Keratinocyte (primary cell): ENCODE measurements around the gene NXPH4. TPM values are rescaled to one million over a fixed set of nuclear protein-coding genes. Genes with fewer than 3 reads are reported as not detected.

Experiments used
- DNase-seq: peaks from one replicate; pipeline ENCODE4 v3.0.0-alpha.2; 2011; ENCODE audit warnings: low read depth, missing footprints, low spot score
- FAIRE-seq: peaks from 2 replicates; lab custom pipeline; 2011; peaks lifted over from hg19 to GRCh38; lab: Jason Lieb, UNC
- H2AFZ ChIP-seq: 2 replicates; pipeline ENCODE4 v1.6.0; 2012; ENCODE audit warnings: low read length, control low read depth, inconsistent platforms; ENCODE audit not compliant: control insufficient read depth
- H3K27ac ChIP-seq: 2 replicates; pipeline ENCODE4 v1.5.1; 2011; ENCODE audit warnings: low read length; ENCODE audit not compliant: control insufficient read depth, insufficient read depth
- H3K27me3 ChIP-seq: 3 replicates; pipeline ENCODE4 v1.6.0; 2011; ENCODE audit warnings: low read length; ENCODE audit not compliant: control insufficient read depth, insufficient read depth; ENCODE audit errors: extremely low read depth
- H3K36me3 ChIP-seq, 2 experiments: 2 replicates in 1 of 2; 3 replicates in 1 of 2; pipeline ENCODE4 v1.5.1; 2011; ENCODE audit warnings: low read length in 2 of 2, mild to moderate bottlenecking in 1 of 2; ENCODE audit not compliant: control insufficient read depth in 2 of 2, insufficient read depth in 2 of 2; ENCODE audit errors: extremely low read depth in 1 of 2
- H3K4me1 ChIP-seq: 3 replicates; pipeline ENCODE4 v1.5.1; 2011; ENCODE audit warnings: low read length; ENCODE audit not compliant: control insufficient read depth, insufficient read depth; ENCODE audit errors: extremely low read depth
- H3K4me2 ChIP-seq: 3 replicates; pipeline ENCODE4 v1.6.0; 2011; ENCODE audit warnings: low read depth, low read length; ENCODE audit not compliant: control insufficient read depth, insufficient read depth; ENCODE audit errors: extremely low read depth
- H3K4me3 ChIP-seq, 3 experiments: fragments of 200-600 bp in 1 of 3; sonication (generic) in 1 of 3; 2 replicates in 2 of 3; 3 replicates in 1 of 3; pipeline ENCODE4 v1.5.1; 2011 to 2016; ENCODE audit warnings: low read length in 3 of 3, mild to moderate bottlenecking in 3 of 3, control low read depth in 2 of 3, inconsistent platforms in 1 of 3, low read depth in 1 of 3, mixed read lengths in 1 of 3, mixed run types in 1 of 3, moderate library complexity in 1 of 3; ENCODE audit not compliant: control insufficient read depth in 2 of 3, insufficient read depth in 2 of 3; ENCODE audit errors: extremely low read depth in 1 of 3
- H3K79me2 ChIP-seq: 2 replicates; pipeline ENCODE4 v1.6.0; 2012; ENCODE audit warnings: low read length; ENCODE audit not compliant: control insufficient read depth, insufficient read depth
- H3K9ac ChIP-seq: 3 replicates; pipeline ENCODE4 v1.6.0; 2011; ENCODE audit warnings: low read length; ENCODE audit not compliant: control insufficient read depth, insufficient read depth; ENCODE audit errors: extremely low read depth
- H3K9me1 ChIP-seq: 3 replicates; pipeline ENCODE4 v1.6.0; 2011; ENCODE audit warnings: low read length; ENCODE audit not compliant: control insufficient read depth, insufficient read depth; ENCODE audit errors: extremely low read depth
- H3K9me3 ChIP-seq: 2 replicates; pipeline ENCODE4 v1.5.1; 2012; ENCODE audit warnings: low read depth, low read length; ENCODE audit not compliant: control insufficient read depth
- H4K20me1 ChIP-seq: 3 replicates; pipeline ENCODE4 v1.6.0; 2011; ENCODE audit warnings: low read length; ENCODE audit not compliant: control insufficient read depth, insufficient read depth; ENCODE audit errors: extremely low read depth
- CTCF ChIP-seq, 3 experiments: IDR thresholded peaks in 1 of 3; conservative IDR thresholded peaks in 1 of 3; optimal IDR thresholded peaks in 1 of 3; 2 replicates in 2 of 3; 3 replicates in 1 of 3; pipeline versions ENCODE3 to v1.5.1; 2011; ENCODE audit warnings: low read length in 3 of 3, mild to moderate bottlenecking in 3 of 3, moderate library complexity in 2 of 3, control low read depth in 1 of 3, inconsistent platforms in 1 of 3; ENCODE audit not compliant: insufficient read depth in 2 of 3; ENCODE audit errors: extremely low read depth in 1 of 3
- EZH2 ChIP-seq: IDR thresholded peaks from one replicate; pipeline ENCODE4 v1.6.1; 2012; ENCODE audit warnings: inconsistent platforms, mild to moderate bottlenecking, low read length, moderate library complexity
- dilution Hi-C: fragments of 300-500 bp; cut with MboI; formaldehyde crosslinking; loops from one replicate; pipeline ENCODE4 v1.7.0; 2020; ENCODE audit warnings: low sequenced_read_pairs; ENCODE audit not compliant: extremely low pct_ligation_motif_present
- polyA plus RNA-seq, 5 experiments: library from polyadenylated mRNA; depleted of rRNA in 3 of 5; stranded (reverse) in 3 of 5; stranded (forward) in 1 of 5; unstranded in 1 of 5; fragments of >200 nt; gene quantifications; 1 replicate in 1 of 5; 2 replicates in 3 of 5; 3 replicates in 1 of 5; pipeline versions ENCODE4 v1.2.1 to v1.2.3, GENCODE V29; 2011 to 2012; ENCODE audit warnings: missing spikeins in 2 of 5, low read depth in 1 of 5, low replicate concordance in 1 of 5

The NXPH4 gene
- polyA plus RNA-seq, 1 donor (not counting 4 experiments of a cell fraction or from before 2014, with no cell fraction given), result 0.97 TPM

DNA sequence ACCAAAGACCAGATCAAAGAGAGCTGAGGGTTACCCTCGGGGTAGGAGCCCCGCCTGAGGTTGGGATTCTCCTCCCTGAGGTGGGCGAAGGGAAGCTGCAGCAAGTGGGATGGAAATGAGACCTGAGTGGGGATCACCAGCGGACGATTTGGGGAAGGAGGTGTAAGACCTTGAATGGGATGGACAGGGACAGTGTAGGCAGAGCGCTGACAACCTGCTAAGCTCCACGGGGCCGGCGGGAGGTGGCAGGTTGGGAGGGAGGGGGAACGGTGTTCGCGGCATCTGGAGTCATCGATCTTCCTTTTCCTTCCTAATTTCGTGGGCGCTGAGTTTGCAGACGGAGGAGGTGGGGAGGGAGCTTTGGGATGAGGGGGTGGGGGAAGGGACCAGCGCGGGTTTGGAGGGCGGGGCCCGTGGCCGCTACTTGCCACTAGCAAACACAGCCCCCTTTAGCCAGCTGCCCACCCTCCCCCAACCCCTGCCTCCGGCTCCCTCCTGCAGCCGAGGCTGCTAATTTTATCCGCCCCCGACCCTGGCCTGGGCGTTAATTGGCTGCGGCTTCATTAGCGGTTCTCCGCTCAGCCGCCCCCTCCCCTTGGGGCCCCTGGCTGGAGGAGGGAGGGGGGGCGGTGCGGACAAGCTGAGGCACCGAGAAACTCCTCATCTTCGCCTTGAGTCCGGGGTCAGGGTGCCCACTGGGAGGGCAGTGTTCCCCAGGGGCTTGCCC, 10.2 kb downstream of the NXPH4 start:
- peaks cover 20% of the 10 kb centered on the region for H3K4me1 ChIP-seq
- H4K20me1 ChIP-seq, result no peaks in the 10 kb centered on the region
- no peak overlapping the region for H3K27ac ChIP-seq
- H3K4me3 ChIP-seq, result no peak overlapping the region
- dilution Hi-C loops, result no loop called here
- DNase-seq (no peak), FAIRE-seq (no peak)
- TF ChIP-seq EZH2 (no peak), CTCF (optimal IDR thresholded peaks at IDR 0.05 in 1 of 3, IDR thresholded peaks at IDR 0.05 in 1 of 3, conservative IDR thresholded peaks at IDR 0.05 in 1 of 3; ENCODE audit: extremely low read depth in 1 of 3, insufficient read depth in 2 of 3, low read length in 3 of 3) (no peak)
- no peak overlapping the region for H2AFZ ChIP-seq
- H3K9ac ChIP-seq, result no peak overlapping the region
- no peaks in the 10 kb centered on the region for H3K9me3 ChIP-seq
- H3K27me3 ChIP-seq, result peaks cover 3% of the 10 kb centered on the region
- H3K9me1 ChIP-seq, result no peaks in the 10 kb centered on the region
- no peak overlapping the region for H3K4me2 ChIP-seq
- H3K36me3 ChIP-seq, result peaks cover 5 to 8% of the 10 kb centered on the region in 2 experiments
- H3K79me2 ChIP-seq, result peaks cover 23% of the 10 kb centered on the region

- Histone ChIP-seq H3K9ac (no peak overlapping the region), H3K27ac (no peak overlapping the region), H2AFZ (no peak overlapping the region), H3K79me2 (peaks cover 25% of the 10 kb centered on the region), H3K4me3 (no peak overlapping the region), H3K9me1 (no peaks in the 10 kb centered on the region), H4K20me1 (no peaks in the 10 kb centered on the region), H3K27me3 (no peaks in the 10 kb centered on the region), H3K4me2 (no peak overlapping the region), H3K9me3 (no peaks in the 10 kb centered on the region), H3K4me1 (peaks cover 20% of the 10 kb centered on the region), H3K36me3 (peaks cover 8 to 16% of the 10 kb centered on the region in 2 experiments)
- TF ChIP-seq CTCF (optimal IDR thresholded peaks at IDR 0.05 in 1 of 3, IDR thresholded peaks at IDR 0.05 in 1 of 3, conservative IDR thresholded peaks at IDR 0.05 in 1 of 3; ENCODE audit: extremely low read depth in 1 of 3, insufficient read depth in 2 of 3, low read length in 3 of 3), result no peak
- TF ChIP-seq EZH2, result no peak
- FAIRE-seq, result no peak
- DNase-seq, result no peak
- dilution Hi-C loops, result no loop called here
Measured at GRCh38 chr12:57227315-57228115, 10.9 kb downstream of the NXPH4 start.
